ENCODE results near the gene WDR3.

DNA sequence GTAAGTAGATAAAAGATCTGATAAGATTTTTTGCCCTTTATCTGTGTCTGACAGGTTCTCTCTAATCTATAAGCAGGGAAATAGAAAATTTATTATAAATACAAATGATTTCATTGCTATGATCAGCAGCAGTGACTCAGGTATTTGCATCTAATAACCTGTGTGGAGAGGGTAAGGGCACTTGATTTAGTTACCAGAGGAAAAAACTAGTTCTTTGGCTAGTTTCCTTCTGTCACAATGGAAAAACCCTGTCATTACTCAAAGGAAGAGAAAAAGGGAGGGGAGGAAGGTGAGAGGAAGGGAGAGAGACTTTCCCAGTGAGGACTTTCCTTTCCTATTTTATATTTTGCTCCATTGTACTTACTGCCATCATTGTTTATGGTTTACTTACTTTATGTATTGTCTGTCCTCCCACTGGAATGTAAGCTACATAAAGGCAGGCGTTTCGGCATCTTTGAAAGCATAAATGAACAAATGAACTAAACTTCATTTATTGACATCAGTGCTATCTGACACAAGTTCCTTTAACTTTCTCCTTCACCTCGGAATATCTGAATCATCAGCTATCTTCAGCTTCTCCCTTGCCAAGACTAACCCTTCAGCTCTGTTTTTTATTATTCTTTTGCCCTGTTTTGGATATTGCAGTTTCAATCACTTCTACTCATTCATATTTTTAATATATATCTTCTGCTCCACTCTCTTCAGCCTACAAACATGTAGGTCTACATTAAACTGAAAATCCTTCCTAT is 34.9 kb downstream of the WDR3 start:
- no peak for TF ChIP-seq YY1 (IDR thresholded peaks at IDR 0.05; ENCODE audit: insufficient read depth, insufficient read length)
- no peak for TF ChIP-seq SUZ12 (IDR thresholded peaks at IDR 0.05; ENCODE audit: extremely low read depth, insufficient read depth, insufficient read length)
- TF ChIP-seq ZNF274 (IDR thresholded peaks at IDR 0.05; ENCODE audit: low read depth, low read length): no peak
